Ascending aorta (tissue), 2 donors: Measurements from ENCODE around the gene MAB21L2. TPM values are rescaled to one million over a fixed set of nuclear protein-coding genes. Genes with fewer than 3 reads are reported as not detected.
"Not testable (repeated sequence)": the region's sequence is repeated elsewhere in the genome, so short reads cannot be mapped to it uniquely, and the experiment has no call there.

Experiments
- DNase-seq, 2 donors: peaks; one replicate each; pipeline ENCODE4 v3.0.0-alpha.2; 2019; ENCODE audit warnings: low spot score in 2 of 2
- H3K27ac ChIP-seq, 2 donors: fragments of 200-600 bp; sonication (generic); one replicate each; pipeline ENCODE4 v1.5.1; 2016 to 2017; ENCODE audit warnings: mild to moderate bottlenecking in 1 of 2
- H3K27me3 ChIP-seq: fragments of 200-600 bp; sonication (generic); one replicate; pipeline ENCODE4 v1.5.1; 2017
- H3K36me3 ChIP-seq, 2 donors: fragments of 200-600 bp; sonication (generic); one replicate each; pipeline ENCODE4 v1.5.1; 2016
- H3K4me1 ChIP-seq, 2 donors: fragments of 200-600 bp; sonication (generic); one replicate each; pipeline ENCODE4 v1.5.1; 2016 to 2017; ENCODE audit warnings: mild to moderate bottlenecking in 1 of 2
- H3K4me3 ChIP-seq, 2 donors: fragments of 200-600 bp; sonication (generic); one replicate each; pipeline ENCODE4 v1.5.1; 2016 to 2017; ENCODE audit warnings: mild to moderate bottlenecking in 1 of 2
- H3K9me3 ChIP-seq, 2 donors: fragments of 200-600 bp; sonication (generic); one replicate each; pipeline ENCODE4 v1.5.1; 2016
- intact Hi-C: fragments of 100-400 bp; cut with DNase I; formaldehyde crosslinking; loops from one replicate; pipeline ENCODE4 v1.15.1; 2023
- total RNA-seq: library from RNA; depleted of rRNA; stranded (reverse); fragments of >200 nt; gene quantifications from one replicate; pipeline ENCODE4 v1.1.0, GENCODE V29; 2016
- TF ChIP-seq, protein P1 (sequence below), 3 experiments: fragments of 200-600 bp in 2 of 3; fragments of 450-650 bp in 1 of 3; sonication (generic) in 2 of 3; IDR thresholded peaks; one replicate each; pipeline ENCODE4 v1.5.1; 2016 to 2019; ENCODE audit warnings: antibody characterized with exemption in 3 of 3, mild to moderate bottlenecking in 1 of 3, moderate library complexity in 1 of 3

Gene MAB21L2
- total RNA-seq, 1 donor from 2014 or later: not detected

DNA sequence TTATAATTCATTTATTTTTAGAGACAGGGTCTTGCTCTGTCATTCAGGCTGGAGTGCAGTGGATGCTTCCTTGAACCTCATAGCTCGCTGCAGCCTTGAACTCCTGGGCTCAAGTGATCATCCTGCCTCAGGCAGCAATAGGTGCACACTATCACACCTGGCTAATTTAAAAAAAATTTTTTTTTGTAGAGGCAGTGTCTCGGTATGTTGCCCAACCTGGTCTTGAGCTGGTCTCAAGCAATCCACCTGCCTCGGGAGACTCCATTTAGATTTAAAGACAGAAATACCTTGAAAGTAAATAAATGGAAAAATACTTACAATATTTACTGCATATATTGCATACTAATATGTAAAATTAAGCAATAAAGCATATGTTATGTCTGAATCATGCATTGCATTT, 40.3 kb upstream of the MAB21L2 start:
- H3K27me3 ChIP-seq: no peaks in the 10 kb centered on the region
- no peaks in the 10 kb centered on the region for H3K4me1 ChIP-seq
- H3K9me3 ChIP-seq: no peaks in the 10 kb centered on the region
- no peak for DNase-seq
- TF ChIP-seq, protein P1, sequence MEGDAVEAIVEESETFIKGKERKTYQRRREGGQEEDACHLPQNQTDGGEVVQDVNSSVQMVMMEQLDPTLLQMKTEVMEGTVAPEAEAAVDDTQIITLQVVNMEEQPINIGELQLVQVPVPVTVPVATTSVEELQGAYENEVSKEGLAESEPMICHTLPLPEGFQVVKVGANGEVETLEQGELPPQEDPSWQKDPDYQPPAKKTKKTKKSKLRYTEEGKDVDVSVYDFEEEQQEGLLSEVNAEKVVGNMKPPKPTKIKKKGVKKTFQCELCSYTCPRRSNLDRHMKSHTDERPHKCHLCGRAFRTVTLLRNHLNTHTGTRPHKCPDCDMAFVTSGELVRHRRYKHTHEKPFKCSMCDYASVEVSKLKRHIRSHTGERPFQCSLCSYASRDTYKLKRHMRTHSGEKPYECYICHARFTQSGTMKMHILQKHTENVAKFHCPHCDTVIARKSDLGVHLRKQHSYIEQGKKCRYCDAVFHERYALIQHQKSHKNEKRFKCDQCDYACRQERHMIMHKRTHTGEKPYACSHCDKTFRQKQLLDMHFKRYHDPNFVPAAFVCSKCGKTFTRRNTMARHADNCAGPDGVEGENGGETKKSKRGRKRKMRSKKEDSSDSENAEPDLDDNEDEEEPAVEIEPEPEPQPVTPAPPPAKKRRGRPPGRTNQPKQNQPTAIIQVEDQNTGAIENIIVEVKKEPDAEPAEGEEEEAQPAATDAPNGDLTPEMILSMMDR (IDR thresholded peaks at IDR 0.05): no peak
- H3K27ac ChIP-seq: no peak overlapping the region
- no peak overlapping the region for H3K4me3 ChIP-seq
- H3K36me3 ChIP-seq: no peaks in the 10 kb centered on the region
- intact Hi-C loops: no loop called here

DNA sequence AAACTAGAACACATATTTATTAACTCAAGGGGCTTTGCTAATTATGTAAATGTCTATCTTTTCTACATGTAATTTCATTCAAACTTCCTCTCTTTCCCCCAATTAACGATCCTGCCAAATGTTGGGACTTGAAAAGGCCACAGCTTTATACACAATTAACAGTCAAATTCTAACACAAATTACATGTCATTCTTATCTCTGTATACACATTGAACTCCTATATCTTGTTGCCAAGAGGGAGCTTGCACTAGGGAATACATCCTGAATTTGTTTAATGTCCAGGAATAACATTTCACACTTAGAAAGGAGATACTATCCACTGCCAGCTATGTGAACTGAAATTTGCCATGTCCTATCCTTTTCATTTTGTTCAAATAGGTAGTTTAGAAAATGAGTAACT, 38.9 kb upstream of the MAB21L2 start:
- no peaks in the 10 kb centered on the region for H3K36me3 ChIP-seq
- H3K4me1 ChIP-seq: no peaks in the 10 kb centered on the region
- intact Hi-C loops: no loop called here
- no peaks in the 10 kb centered on the region for H3K9me3 ChIP-seq
- no peak for DNase-seq
- TF ChIP-seq, protein P1 (IDR thresholded peaks at IDR 0.05): no peak
- H3K27me3 ChIP-seq: no peaks in the 10 kb centered on the region
- H3K4me3 ChIP-seq: no peak overlapping the region
- no peak overlapping the region for H3K27ac ChIP-seq

DNA sequence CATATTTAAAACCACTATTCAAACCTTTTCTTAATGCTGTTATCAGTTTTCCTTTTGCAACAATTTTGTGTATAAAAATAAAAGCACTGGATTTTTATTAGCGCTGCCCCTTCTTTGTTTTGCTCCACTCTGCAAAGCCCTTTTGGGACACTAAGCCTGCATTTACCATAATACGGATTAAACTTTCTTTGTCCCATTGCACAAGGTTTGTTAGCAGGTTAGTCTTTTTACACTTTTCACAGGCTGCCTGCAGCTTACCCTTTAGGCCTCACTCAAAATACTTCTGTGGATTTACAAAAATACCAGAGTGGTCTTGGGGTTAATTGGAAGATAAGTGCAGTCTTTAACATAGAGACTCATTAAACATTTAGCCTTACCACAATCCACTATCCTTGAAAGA, 35.7 kb upstream of the MAB21L2 start:
- H3K4me1 ChIP-seq: no peaks in the 10 kb centered on the region
- no peaks in the 10 kb centered on the region for H3K27me3 ChIP-seq
- no peaks in the 10 kb centered on the region for H3K9me3 ChIP-seq
- no peak overlapping the region for H3K27ac ChIP-seq
- no peak for DNase-seq
- H3K4me3 ChIP-seq: no peak overlapping the region
- H3K36me3 ChIP-seq: no peaks in the 10 kb centered on the region
- TF ChIP-seq, protein P1 (IDR thresholded peaks at IDR 0.05): no peak
- intact Hi-C loops: no loop called here

DNA sequence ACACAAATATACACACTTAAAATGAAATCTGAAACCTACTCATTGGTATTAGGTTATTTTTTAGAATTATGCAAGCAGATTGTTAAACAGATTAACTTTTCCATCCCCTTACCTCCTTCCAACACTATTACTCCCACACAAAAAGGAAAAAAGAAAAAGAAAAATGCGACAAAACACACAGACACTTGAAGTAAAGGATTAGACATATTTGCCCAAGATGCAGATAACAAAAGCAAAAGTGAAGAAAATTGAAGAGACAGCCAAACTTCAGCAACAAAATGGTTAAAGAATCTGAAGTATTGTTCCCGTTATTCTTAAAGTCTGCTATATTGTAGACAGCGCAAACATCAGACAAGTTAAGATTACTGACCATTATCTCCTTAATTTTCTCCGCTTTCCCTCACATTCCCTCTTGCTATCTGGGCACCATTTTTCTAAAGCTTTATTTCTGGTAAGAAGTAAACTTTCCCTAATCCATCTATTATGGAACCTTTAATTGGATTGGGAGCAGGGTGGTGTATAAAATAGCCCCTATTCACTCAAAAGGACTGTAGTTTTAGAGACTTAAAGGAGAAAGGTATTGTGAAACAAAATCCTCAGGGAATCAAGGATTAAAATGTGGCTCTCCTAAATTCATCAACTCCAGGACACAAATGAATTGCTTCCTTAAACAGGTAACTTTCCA, 34.7 kb upstream of the MAB21L2 start:
- H3K9me3 ChIP-seq: no peaks in the 10 kb centered on the region
- no peaks in the 10 kb centered on the region for H3K36me3 ChIP-seq
- H3K4me1 ChIP-seq: no peaks in the 10 kb centered on the region
- DNase-seq: no peak
- no peaks in the 10 kb centered on the region for H3K27me3 ChIP-seq
- no peak overlapping the region for H3K27ac ChIP-seq
- TF ChIP-seq, protein P1 (IDR thresholded peaks at IDR 0.05): no peak
- no peak overlapping the region for H3K4me3 ChIP-seq
- intact Hi-C loops: no loop called here

DNA sequence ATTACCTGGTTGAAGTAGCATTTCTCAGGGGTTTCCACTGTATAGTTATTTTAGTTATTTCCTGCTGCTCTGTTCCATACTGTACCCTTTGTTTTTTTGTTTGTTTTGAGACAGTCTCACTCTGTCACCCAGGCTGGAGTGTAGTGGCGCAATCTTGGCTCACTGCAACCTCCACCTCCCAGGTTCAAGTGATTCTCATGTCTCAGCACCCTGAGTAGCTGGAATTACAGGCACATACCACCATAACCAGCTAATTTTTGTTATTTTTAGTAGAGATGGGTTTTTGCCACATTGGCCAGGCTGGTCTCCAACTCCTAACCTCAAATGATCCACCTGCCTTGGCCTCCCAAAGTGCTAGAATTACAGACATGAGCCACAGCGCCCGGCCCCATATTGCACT, 24.1 kb upstream of the MAB21L2 start:
- intact Hi-C loops, DNase-seq, H3K27ac ChIP-seq, H3K4me1 ChIP-seq, H3K36me3 ChIP-seq, H3K4me3 ChIP-seq, H3K9me3 ChIP-seq, H3K27me3 ChIP-seq: not testable (repeated sequence)

DNA sequence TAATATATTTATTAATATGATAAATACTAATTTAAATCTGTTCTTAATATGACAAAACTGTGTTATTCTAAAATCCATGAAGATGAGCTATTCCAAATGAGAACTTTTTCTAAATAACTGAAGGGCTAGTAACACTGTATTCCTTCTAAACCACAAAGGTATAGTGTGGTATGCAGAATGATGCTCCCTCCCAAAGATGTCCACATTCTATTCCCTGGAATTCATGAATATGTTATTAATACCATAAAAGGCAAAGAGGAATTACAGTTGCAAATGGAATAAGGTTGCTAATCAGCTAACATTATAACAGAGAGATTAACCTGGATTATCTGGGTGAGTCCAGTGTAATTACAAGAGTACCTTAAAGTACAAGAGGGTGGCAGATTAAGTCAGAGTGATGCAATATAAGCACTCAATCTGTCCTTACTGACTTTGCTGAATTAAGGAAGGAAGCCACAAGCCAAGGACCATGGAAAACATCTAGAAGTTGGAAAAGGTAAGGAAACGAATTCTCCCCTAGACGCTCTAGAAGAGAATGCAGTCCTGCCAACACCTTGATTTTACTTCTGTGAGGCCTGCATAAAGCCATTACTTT, 20.7 kb upstream of the MAB21L2 start:
- Histone ChIP-seq H3K9me3 (no peaks in the 10 kb centered on the region), H3K36me3 (no peaks in the 10 kb centered on the region), H3K4me1 (no peaks in the 10 kb centered on the region), H3K4me3 (no peak overlapping the region), H3K27me3 (no peaks in the 10 kb centered on the region), H3K27ac (no peak overlapping the region)
- DNase-seq: no peak
- TF ChIP-seq, protein P1 (IDR thresholded peaks at IDR 0.05): no peak
- intact Hi-C loops: no loop called here
